GM19025 (cell line): ENCODE measurements around the gene SMPDL3A.

Experiments used
- ATAC-seq: cut with Tn5 transposase; IDR thresholded peaks from one replicate; pipeline ENCODE4 v1.9.1; 2021; ENCODE audit warnings: mild to moderate bottlenecking, low read depth, moderate library complexity; ENCODE audit not compliant: unreplicated experiment

The SMPDL3A gene

DNA sequence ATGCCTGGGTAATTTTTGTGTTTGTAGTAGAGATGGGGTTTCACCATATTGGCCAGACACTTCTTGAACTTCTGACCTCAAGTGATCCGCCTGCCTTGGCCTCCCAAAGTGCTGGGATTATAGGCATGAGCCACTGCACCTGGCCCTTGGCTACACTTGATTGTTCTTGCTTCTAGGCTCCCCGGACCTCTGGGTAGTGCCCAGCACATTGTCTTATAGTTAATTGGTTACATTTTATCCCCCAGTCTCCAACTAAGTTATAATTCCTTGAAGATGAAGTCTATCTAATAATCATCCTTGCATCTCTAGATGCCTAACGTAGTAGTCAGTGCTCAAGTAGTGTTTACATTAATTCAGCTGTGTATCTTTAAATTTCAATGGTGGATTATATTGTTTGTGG is 11.8 kb downstream of the SMPDL3A start:
- ATAC-seq = no peak

DNA sequence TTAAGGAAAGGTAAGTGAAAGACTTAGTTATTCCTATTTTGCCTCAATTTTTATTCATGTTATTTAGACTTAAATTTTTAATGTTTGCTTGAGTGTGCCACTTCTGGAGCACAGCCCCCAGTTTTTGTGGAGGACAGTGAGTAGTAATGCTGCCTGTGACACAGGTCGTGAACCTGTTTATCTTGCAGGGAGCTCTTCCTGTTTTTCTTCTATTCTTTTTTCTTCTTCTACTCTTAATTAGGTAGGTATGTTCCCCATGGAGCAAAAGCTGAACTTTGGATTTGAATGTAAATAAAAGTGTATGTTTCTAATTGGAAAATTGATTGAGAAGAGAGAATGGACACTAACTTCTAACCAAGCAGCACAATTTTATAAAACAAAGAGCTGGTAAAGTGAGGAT is 12.3 kb downstream of the SMPDL3A start:
- no peak for ATAC-seq

- ATAC-seq = no peak
These were observed 14.2 kb downstream of the SMPDL3A start for GRCh38 chr6:122803171-122803661.

DNA sequence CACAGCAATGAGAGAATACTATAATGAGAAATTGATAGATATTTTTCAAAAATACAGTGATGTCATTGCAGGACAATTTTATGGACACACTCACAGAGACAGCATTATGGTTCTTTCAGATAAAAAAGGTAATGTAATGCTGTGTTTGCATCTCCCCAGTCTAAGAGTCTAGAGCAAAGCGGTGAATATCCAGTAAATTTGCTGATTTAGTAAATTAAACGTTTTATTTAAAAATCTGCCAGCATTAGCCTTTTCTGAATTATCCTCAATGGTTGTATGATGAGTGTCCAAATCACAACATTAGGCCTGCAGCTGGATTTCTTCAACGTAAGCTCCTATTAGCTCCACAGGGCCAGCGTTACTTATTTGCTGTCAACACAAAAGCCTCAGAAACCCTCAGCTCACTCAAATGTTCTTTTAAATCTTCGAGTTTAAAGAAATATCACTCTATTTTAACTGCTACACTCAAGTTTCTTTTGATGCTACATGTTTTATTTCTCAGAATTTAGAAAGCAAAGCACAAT is 16.0 kb downstream of the SMPDL3A start:
- no peak for ATAC-seq

GRCh38 chr6:122806291-122806690 is 17.2 kb downstream of the SMPDL3A start:
- ATAC-seq = no peak

- no peak for ATAC-seq
These were observed 19.2 kb downstream of the SMPDL3A start for GRCh38 chr6:122808121-122808885.

DNA sequence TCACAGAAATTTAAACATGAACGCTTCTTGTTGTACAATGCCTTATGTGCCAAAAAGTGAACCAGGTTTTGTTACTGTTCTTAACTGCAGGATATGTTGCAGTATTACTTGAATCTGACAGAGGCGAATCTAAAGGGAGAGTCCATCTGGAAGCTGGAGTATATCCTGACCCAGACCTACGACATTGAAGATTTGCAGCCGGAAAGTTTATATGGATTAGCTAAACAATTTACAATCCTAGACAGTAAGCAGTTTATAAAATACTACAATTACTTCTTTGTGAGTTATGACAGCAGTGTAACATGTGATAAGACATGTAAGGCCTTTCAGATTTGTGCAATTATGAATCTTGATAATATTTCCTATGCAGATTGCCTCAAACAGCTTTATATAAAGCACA is 19.9 kb downstream of the SMPDL3A start:
- no peak for ATAC-seq

- ATAC-seq = no peak
These were observed 20.6 kb downstream of the SMPDL3A start for GRCh38 chr6:122809691-122810090.

DNA sequence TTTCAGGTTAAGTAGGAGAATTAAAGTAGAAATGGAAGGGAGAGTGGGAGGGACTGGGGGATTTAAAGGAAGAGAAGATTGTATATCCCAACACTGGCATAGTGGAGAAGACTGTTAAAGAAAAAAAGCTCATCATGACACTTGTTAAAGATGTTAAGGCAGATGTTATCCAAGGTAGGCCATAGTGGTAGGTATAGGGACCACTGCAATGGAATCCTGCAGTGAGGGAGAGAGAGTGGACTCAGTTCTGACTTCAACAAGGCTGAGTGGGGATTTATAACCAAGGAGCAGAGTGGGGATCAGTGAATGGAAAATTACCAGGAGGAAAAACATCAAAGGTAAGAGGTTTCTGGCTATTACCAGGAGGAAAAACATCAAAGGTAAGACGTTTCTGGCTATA is 21.1 kb downstream of the SMPDL3A start:
- no peak for ATAC-seq

GRCh38 chr6:122817358-122817757 is 28.3 kb downstream of the SMPDL3A start:
- ATAC-seq = no peak

DNA sequence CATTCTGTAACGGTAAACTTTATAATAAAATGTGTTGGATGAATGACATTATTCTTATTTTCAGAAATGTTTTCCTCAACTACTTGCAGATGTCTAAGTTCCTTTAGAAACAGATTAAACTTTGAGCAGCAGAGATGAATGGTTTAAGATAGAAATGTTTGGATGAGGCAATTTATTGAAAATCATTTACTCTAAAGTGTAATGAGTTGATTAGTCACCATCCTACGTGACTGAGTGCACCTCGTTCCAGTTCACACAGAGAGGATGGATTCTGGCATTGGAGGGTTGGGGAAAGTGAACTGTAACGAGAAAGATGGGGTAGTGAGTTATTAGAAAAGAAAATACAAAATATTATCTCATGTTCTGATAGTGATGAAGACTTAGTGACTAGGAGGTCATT is 28.7 kb downstream of the SMPDL3A start:
- ATAC-seq = no peak

- no peak for ATAC-seq
These were observed 29.8 kb downstream of the SMPDL3A start for GRCh38 chr6:122818866-122819265.

- no peak for ATAC-seq
These were observed 32.0 kb downstream of the SMPDL3A start for GRCh38 chr6:122821095-122821494.

DNA sequence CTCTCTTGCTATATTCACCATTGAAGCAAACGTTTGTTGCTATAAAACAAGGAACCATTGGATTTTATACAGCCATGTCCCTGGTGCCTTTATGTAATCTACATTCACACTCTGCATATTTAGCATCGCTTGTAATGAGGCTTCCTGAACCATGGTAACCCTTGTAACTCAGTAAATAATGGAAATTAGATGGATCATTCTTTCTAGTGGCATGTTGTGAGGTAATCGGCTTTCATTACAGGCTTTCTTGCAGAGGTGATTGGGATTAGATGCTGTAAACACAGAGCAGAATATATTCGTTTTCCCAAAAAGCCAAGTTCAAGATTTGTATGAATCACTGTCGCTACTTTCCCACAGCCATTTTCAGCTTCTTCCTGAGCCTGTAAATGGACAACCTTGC is 36.1 kb downstream of the SMPDL3A start:
- ATAC-seq = no peak

- no peak for ATAC-seq
These were observed 40.4 kb downstream of the SMPDL3A start for GRCh38 chr6:122829456-122829855.

DNA sequence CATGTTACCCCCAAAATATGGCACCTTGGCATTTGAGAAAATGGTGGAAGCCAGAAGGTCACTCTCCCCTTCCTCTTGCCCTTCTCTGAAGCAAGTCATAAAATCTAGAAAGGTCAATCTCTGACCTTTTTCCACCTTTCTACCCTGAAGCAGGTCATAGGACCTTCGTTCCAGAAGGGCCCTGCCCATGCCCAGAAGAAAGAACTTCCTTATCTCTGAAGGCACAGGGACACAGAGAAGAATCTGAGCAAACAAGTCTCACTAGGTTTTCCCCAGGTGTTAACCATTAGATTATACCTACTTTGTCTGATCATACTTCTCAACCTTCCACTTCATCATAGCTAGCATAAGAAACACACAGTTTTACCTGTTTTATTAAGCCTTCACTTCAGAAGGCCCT is 42.5 kb downstream of the SMPDL3A start:
- no peak for ATAC-seq

DNA sequence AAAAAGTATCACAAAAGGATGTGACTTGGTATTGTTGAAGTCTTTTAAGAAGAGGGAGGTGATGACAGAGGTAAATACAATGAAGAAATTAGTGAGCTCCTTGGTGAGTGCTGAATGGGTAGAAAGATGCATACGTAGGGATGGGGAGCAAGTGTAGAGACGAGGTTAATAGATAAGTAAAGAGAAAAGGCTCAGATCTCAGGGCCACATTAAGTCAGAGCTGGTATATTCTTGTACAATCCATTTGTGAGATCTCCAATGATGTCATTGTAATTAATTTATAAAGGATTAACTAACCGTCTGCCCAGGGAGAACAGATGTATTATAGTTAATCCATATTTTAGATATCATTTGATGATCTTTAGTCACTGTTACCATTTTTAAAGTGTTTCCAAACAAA is 43.4 kb downstream of the SMPDL3A start:
- no peak for ATAC-seq

- ATAC-seq = no peak
These were observed 44.0 kb downstream of the SMPDL3A start for GRCh38 chr6:122833021-122833491.

DNA sequence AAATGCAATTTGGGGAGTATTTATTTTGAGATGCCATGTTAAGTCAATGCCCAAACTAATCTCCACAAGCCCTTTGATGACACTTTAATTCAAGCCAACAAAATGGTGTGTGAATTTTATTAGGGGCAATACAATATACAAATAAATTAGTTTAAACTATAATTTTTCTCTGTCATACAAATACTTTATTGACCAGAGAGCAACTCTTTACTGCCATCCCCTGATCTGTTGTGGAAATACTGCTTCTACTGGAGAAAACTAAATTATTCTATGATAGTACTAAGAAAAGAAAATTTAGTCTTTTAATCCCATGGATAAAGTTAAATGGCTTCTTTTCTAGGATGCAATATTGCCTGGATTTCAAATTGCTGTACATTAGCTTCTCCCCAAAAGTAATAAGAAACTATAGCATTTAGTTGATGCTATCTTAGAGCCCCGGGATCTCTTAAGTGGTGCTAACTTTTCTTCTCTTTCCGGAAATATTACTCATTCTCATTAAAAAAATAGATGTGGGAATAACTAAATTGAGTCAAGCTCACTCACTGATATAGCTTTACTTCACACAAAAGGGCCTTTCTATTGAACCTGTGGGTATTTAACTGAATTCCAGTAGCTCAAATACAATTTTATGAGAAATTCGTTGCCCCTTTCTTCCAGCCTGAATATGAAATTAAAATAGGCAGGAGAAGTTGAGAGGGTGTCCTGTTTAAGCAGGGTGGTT is 49.2 kb downstream of the SMPDL3A start:
- ATAC-seq = no peak

- ATAC-seq = peak; percentile 75
These were observed 50.4 kb downstream of the SMPDL3A start for GRCh38 chr6:122839472-122839871.

DNA sequence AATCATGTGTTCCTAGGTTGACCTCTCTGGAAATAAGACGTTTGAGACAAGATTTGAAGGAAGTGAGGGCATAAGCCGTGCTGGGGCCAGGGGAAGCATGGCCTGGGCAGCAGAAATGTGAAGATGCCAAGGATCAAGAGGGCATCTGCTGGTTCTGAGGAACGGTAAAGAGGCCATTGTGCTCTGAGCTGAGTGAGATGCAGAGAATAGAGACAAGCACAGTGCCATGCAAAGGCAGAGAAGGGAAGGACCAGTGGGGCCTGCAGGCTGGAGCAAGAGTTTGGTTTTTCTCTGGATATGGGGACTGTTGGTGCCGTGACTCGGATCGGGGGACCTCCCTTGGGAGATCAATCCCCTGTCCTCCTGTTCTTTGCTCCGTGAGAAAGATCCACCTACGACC is 50.8 kb downstream of the SMPDL3A start:
- ATAC-seq = no peak

DNA sequence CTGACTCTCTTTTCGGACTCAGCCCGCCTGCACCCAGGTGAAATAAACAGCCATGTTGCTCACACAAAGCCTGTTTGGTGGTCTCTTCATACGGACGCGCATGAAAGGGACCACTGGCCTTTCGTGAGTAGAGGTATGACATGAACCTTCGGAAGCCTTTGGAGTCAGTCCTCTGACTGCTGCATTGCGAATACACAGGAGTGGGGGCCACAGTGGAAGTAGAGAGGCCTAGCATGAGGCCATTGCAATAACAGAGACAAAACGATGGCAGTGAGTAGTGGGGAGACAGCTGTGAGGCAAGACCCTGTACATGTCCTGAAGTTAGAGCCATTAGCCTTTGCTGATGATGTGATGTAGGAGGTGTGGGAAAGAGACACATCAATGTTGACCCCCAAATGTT is 56.4 kb downstream of the SMPDL3A start:
- no peak for ATAC-seq
